ENCODE data around the gene ATAD5.
A peak's percentile ranks its signal among the peaks of the same experiment; 100 is the strongest.
"Not testable (repeated sequence)": the region's sequence is repeated elsewhere in the genome, so short reads cannot be mapped to it uniquely, and the experiment has no call there.

Gene ATAD5

GRCh38 chr17:30869005-30869404 lies 37.2 kb downstream of the ATAD5 start:
- no peaks in the 10 kb centered on the region for H3K4me1 ChIP-seq (ENCODE audit: control insufficient read depth, insufficient read depth, low read length)
- H3K36me3 ChIP-seq (ENCODE audit: insufficient read depth, low read length), result peaks cover 12% of the 10 kb centered on the region

DNA sequence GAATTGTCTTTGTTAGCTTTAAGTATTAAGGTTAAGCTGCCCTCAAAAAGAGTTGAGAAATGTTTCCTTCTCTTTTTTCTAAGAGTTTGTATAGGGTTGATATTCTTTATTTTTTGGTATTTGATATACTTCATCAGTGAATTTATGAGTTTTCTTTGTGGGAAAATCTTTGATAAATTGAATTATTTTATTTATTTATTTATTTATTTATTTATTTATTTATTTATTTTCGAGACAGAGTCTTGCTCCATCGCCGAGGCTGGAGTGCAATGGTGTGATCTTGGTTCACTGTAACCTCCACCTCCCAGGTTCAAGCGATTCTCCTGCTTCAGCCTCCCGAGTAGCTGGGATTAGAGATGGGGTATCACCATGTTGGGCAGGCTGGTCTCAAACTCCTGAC lies 54.4 kb downstream of the ATAD5 start:
- peaks cover 6% of the 10 kb centered on the region for H3K36me3 ChIP-seq (ENCODE audit: insufficient read depth, low read length)
- H3K4me1 ChIP-seq (ENCODE audit: control insufficient read depth, insufficient read depth, low read length), result no peaks in the 10 kb centered on the region
- no peaks in the 10 kb centered on the region for H3K27me3 ChIP-seq (ENCODE audit: control insufficient read depth, insufficient read depth, low read length)
- no peak overlapping the region for H3K9ac ChIP-seq (ENCODE audit: low read depth, low read length)
- H3K4me3 ChIP-seq (ENCODE audit: low read length), result no peak overlapping the region
- H3K4me2 ChIP-seq (ENCODE audit: low read length), result no peak overlapping the region
- no peaks in the 10 kb centered on the region for H3K9me3 ChIP-seq (replicated peaks; ENCODE audit: low read length)

More at GRCh38 chr17:30869005-30869404, 37.2 kb downstream of the ATAD5 start:
- Histone ChIP-seq H3K27me3 (ENCODE audit: control insufficient read depth, insufficient read depth, low read length) (no peaks in the 10 kb centered on the region), H3K9me3 (replicated peaks; ENCODE audit: low read length) (no peaks in the 10 kb centered on the region), H3K4me3 (ENCODE audit: low read length) (no peak overlapping the region), H3K9ac (ENCODE audit: low read depth, low read length) (no peak overlapping the region), H3K4me2 (ENCODE audit: low read length) (no peak overlapping the region)

- peaks cover 17% of the 10 kb centered on the region for H3K36me3 ChIP-seq (ENCODE audit: insufficient read depth, low read length)
- no peak overlapping the region for H3K4me2 ChIP-seq (ENCODE audit: low read length)
- H3K4me1 ChIP-seq (ENCODE audit: control insufficient read depth, insufficient read depth, low read length), result no peaks in the 10 kb centered on the region
- no peaks in the 10 kb centered on the region for H3K27me3 ChIP-seq (ENCODE audit: control insufficient read depth, insufficient read depth, low read length)
- no peaks in the 10 kb centered on the region for H3K9me3 ChIP-seq (replicated peaks; ENCODE audit: low read length)
- no peak overlapping the region for H3K4me3 ChIP-seq (ENCODE audit: low read length)
- H3K9ac ChIP-seq (ENCODE audit: low read depth, low read length), result no peak overlapping the region
Measured at GRCh38 chr17:30894236-30894635, 62.5 kb downstream of the ATAD5 start.

DNA sequence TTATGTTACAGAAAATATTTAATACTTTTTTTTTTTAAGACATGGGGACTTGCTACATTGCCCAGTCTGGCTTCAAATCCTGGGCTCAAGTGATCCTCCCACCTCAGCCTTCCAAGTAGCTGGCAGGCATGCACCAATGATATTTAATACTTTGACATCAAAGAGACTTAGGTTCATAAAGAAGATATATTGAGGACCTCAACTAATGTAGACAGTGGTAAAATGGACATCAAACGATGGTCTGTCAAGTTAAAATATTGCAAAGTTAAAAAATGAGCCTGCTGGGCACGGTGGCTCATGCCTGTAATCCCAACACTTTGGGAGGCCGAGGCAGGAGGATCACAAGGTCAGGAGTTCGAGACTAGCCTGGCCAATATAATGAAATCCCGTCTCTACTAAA lies 65.5 kb downstream of the ATAD5 start:
- H3K9me3 ChIP-seq (replicated peaks; ENCODE audit: low read length), result no peaks in the 10 kb centered on the region
- H3K27me3 ChIP-seq (ENCODE audit: control insufficient read depth, insufficient read depth, low read length), result no peaks in the 10 kb centered on the region
- no peak overlapping the region for H3K4me3 ChIP-seq (ENCODE audit: low read length)
- H3K4me2 ChIP-seq (ENCODE audit: low read length), result no peak overlapping the region
- peaks cover 24% of the 10 kb centered on the region for H3K36me3 ChIP-seq (ENCODE audit: insufficient read depth, low read length)
- no peaks in the 10 kb centered on the region for H3K4me1 ChIP-seq (ENCODE audit: control insufficient read depth, insufficient read depth, low read length)
- H3K9ac ChIP-seq (ENCODE audit: low read depth, low read length), result no peak overlapping the region

- H3K9ac ChIP-seq (ENCODE audit: low read depth, low read length), result peak overlapping the region; percentile 93
- peak overlapping the region; percentile 87 for H3K4me2 ChIP-seq (ENCODE audit: low read length)
- H3K9me3 ChIP-seq (replicated peaks; ENCODE audit: low read length), result no peaks in the 10 kb centered on the region
- H3K4me1 ChIP-seq (ENCODE audit: control insufficient read depth, insufficient read depth, low read length), result peaks cover 6% of the 10 kb centered on the region
- peak overlapping the region; percentile 89 for H3K4me3 ChIP-seq (ENCODE audit: low read length)
- peaks cover 20% of the 10 kb centered on the region for H3K36me3 ChIP-seq (ENCODE audit: insufficient read depth, low read length)
- no peaks in the 10 kb centered on the region for H3K27me3 ChIP-seq (ENCODE audit: control insufficient read depth, insufficient read depth, low read length)
Measured at GRCh38 chr17:30905742-30906100, 74.0 kb downstream of the ATAD5 start.

DNA sequence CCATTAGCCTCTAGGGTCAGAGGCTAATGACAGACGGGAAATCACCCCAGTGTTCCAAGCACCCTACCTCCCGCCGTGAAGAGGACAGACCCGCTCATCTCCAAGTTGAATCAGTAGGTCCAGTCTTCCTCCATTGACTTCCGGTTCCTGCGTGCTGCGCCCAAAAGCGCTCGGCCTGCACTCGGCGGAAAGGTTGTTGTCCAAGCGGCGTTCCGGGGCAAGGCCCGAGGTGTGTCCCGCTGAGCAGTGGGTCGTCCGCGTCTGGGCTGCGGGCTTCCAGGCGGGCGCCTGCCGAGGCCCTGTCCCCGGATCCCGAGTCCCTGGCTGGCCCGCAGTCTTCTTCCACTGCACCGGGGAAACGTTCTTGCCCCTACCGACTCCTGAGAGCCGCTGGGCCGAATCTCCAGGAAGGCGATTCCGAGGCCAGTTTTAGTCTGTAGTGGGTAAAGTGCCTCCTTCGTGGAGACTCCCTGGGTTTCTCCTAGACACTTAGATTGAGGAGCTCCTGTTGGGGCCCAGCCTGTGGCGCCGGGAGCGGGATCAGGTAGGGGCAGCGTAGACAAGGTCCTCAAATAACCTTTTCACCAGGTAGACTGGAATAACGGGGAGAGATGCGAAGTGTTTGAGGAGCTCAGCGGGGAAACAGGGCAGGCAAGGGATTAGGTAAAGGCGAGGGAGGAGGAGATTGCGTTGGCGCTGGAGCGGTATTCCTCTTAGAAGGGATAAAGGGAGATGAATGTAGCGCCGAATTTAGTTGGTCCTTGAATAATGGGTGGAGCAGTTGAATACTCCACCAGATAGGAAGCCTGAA lies 74.5 kb downstream of the ATAD5 start, which contains the start of gene TEFM:
Gene TEFM (minus strand): TSS at position 138 of the 811 bp plus-strand sequence. CDS start 40 bp downstream, at position 98.
- H3K36me3 ChIP-seq (ENCODE audit: insufficient read depth, low read length), result peaks cover 19% of the 10 kb centered on the region
- H3K9me3 ChIP-seq (replicated peaks; ENCODE audit: low read length), result no peaks in the 10 kb centered on the region
- H3K9ac ChIP-seq (ENCODE audit: low read depth, low read length), result peak within 1 kb of the TSS; percentile 93

GRCh38 chr17:30908717-30909420 lies 77.1 kb downstream of the ATAD5 start:
- no peak overlapping the region for H3K4me2 ChIP-seq (ENCODE audit: low read length)
- H3K9me3 ChIP-seq (replicated peaks; ENCODE audit: low read length), result no peaks in the 10 kb centered on the region
- H3K27me3 ChIP-seq (ENCODE audit: control insufficient read depth, insufficient read depth, low read length), result no peaks in the 10 kb centered on the region
- H3K4me1 ChIP-seq (ENCODE audit: control insufficient read depth, insufficient read depth, low read length), result peaks cover 6% of the 10 kb centered on the region
- H3K4me3 ChIP-seq (ENCODE audit: low read length), result no peak overlapping the region
- H3K36me3 ChIP-seq (ENCODE audit: insufficient read depth, low read length), result peaks cover 4% of the 10 kb centered on the region
- no peak overlapping the region for H3K9ac ChIP-seq (ENCODE audit: low read depth, low read length)

More for the DNA sequence above, 74.5 kb downstream of the ATAD5 start, which contains the start of gene TEFM:
- Histone ChIP-seq H3K4me1 (ENCODE audit: control insufficient read depth, insufficient read depth, low read length) (peaks cover 6% of the 10 kb centered on the region), H3K27me3 (ENCODE audit: control insufficient read depth, insufficient read depth, low read length) (no peaks in the 10 kb centered on the region), H3K4me2 (ENCODE audit: low read length) (peak within 1 kb of the TSS; percentile 87), H3K4me3 (ENCODE audit: low read length) (peak within 1 kb of the TSS; percentile 89)

- not testable (repeated sequence) for H3K4me3 ChIP-seq (ENCODE audit: low read length); H3K4me1 ChIP-seq (ENCODE audit: control insufficient read depth, insufficient read depth, low read length); H3K9me3 ChIP-seq (replicated peaks; ENCODE audit: low read length); H3K27me3 ChIP-seq (ENCODE audit: control insufficient read depth, insufficient read depth, low read length); H3K4me2 ChIP-seq (ENCODE audit: low read length); H3K9ac ChIP-seq (ENCODE audit: low read depth, low read length); H3K36me3 ChIP-seq (ENCODE audit: insufficient read depth, low read length)
Measured at GRCh38 chr17:30910151-30910550, 78.4 kb downstream of the ATAD5 start.

DNA sequence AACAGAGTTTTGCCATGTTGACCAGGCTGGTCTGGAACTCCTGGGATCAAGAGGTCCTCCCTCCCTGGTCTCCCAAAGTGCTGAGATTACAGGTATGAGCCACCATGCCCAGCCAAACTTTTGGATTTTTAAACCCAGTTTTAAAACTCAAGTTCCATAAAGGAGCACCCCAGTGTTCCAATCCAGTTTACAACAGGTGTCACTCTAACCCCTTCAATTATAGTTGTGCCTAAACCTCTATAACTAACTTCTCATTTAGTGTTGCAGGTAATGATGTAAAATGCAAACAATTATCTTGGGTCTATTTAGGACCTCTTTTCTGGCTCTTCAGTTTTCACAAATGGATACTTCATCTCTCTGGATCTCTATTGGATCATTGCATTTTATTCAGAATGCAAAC lies 82.2 kb downstream of the ATAD5 start:
- no peak overlapping the region for H3K9ac ChIP-seq (ENCODE audit: low read depth, low read length)
- no peaks in the 10 kb centered on the region for H3K4me1 ChIP-seq (ENCODE audit: control insufficient read depth, insufficient read depth, low read length)
- H3K4me2 ChIP-seq (ENCODE audit: low read length), result no peak overlapping the region
- H3K36me3 ChIP-seq (ENCODE audit: insufficient read depth, low read length), result no peaks in the 10 kb centered on the region
- H3K4me3 ChIP-seq (ENCODE audit: low read length), result no peak overlapping the region
- peaks cover 18% of the 10 kb centered on the region for H3K27me3 ChIP-seq (ENCODE audit: control insufficient read depth, insufficient read depth, low read length)
- no peaks in the 10 kb centered on the region for H3K9me3 ChIP-seq (replicated peaks; ENCODE audit: low read length)

DNA sequence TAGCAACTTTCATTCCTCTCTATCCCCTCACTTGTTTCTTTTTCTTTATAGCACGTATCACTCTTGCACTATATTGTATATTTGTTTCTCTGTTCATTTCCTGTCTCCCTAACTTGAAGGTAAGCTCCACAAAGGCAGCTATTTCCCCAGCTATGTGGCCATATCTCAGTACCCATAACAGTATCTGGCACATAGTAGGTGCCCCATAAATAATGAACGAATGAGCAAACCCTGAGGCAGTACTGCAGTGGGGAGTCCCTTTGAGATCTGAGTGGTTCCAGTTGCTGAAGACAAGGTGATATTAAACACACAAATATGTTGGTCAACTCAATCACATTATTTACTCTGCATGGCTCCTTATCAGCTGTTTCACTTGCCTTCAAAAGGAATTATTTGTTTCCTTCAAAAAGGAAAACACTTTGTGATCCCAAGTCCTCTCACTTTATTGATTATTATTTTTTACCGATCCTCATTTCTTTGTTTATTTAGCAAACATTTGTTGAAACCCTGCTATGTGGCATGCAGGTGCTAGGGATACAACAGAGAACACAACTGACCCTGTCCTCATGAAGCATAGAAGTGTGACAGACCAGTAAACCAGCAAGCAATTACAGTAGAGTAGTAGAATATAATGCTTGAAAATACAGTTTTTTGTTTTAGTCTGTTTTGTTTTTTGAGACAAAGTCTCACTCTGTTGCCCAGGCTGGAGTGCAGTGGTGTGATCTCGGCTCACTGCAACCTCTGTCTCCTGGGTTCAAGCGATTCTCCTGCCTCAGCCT lies 84.3 kb downstream of the ATAD5 start:
- Histone ChIP-seq H3K4me3 (ENCODE audit: low read length) (no peak overlapping the region), H3K4me2 (ENCODE audit: low read length) (no peak overlapping the region), H3K4me1 (ENCODE audit: control insufficient read depth, insufficient read depth, low read length) (no peaks in the 10 kb centered on the region), H3K36me3 (ENCODE audit: insufficient read depth, low read length) (no peaks in the 10 kb centered on the region), H3K27me3 (ENCODE audit: control insufficient read depth, insufficient read depth, low read length) (peaks cover 27% of the 10 kb centered on the region), H3K9ac (ENCODE audit: low read depth, low read length) (no peak overlapping the region), H3K9me3 (replicated peaks; ENCODE audit: low read length) (no peaks in the 10 kb centered on the region)

DNA sequence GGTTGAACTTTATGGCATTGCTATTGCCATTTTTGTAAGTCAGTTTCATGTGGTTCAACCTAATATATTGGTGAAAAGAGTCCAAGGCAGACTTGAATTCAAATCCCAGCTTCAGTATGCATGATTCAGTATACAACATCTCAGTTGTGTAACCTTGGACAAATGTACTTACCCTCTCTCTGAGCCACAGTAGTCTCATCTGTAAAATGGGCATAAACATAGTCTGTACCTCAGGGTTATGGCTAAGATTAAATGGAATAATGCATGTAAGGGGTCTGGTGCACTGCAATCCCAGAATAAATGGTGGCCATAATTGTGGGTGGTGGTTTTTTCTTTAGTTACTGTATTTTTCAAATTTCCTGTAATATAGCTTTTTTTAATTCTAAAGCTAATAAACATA lies 85.3 kb downstream of the ATAD5 start:
- H3K9me3 ChIP-seq (replicated peaks; ENCODE audit: low read length), result no peaks in the 10 kb centered on the region
- no peak overlapping the region for H3K4me2 ChIP-seq (ENCODE audit: low read length)
- no peaks in the 10 kb centered on the region for H3K36me3 ChIP-seq (ENCODE audit: insufficient read depth, low read length)
- no peak overlapping the region for H3K9ac ChIP-seq (ENCODE audit: low read depth, low read length)
- no peak overlapping the region for H3K4me3 ChIP-seq (ENCODE audit: low read length)
- peaks cover 2% of the 10 kb centered on the region for H3K4me1 ChIP-seq (ENCODE audit: control insufficient read depth, insufficient read depth, low read length)
- peaks cover 36% of the 10 kb centered on the region for H3K27me3 ChIP-seq (ENCODE audit: control insufficient read depth, insufficient read depth, low read length)

Measured in skeletal muscle satellite cell (primary cell).